OCI-LY7 (cell line): ENCODE data around the gene CD63.

ENCODE experiments used
- EZH2phosphoT487 ChIP-seq: fragments of 200-600 bp; sonication (generic); IDR thresholded peaks from 2 replicates; pipeline ENCODE4 v1.6.1; 2018; ENCODE audit warnings: low read depth, borderline replicate concordance, mild to moderate bottlenecking, mixed run types, antibody characterized with exemption, low read length, moderate library complexity, mixed read lengths
- TF ChIP-seq, protein P1 (sequence below): fragments of 200-600 bp; sonication (generic); conservative IDR thresholded peaks from 2 replicates; pipeline ENCODE4 v1.5.1; 2014; ENCODE audit warnings: mild to moderate bottlenecking, antibody characterized with exemption, low read length, moderate library complexity, mixed read lengths

DNA sequence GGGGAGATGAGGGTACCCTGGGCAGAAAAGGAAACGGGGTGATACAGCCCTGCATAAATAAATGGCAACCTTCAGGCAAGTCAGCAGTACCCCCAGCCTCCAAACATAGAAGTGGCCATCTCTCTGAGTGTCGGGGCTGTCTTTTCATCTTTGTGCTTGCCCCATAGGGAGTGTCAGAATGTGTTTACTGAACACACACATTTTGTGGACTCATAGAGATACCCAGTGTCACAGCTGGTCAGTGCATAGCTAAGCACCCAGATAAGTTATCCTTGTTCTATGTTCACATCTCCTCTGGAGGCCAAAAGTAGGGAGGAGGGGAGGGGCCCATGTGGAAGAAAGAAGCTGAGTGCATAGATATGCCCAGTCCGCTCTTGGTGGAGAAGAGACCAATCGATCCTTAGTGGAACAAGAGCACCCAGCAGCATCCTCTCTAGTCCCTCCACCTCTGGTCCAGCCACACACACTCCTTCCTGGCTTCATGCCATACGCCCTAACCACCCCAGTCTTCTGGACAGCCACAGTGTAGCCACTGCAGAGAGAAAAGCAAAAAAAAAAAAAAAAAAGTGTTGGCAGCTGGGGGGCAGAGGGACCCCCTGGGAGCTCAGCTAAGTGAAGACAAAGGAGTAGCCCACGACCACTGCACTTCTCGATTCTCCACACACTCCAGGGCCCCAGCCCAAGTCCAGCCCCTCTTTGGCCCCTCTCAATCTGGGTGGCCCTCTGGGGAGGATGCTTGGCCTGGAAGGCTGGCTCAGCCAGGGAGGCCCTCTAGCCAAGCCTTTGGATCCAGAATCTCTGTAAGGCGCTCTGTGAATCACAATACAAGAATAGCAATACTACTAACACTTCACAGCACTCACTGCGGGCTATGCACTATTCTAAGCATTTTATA lies 23.7 kb downstream of the CD63 start:
- TF ChIP-seq, protein P1, sequence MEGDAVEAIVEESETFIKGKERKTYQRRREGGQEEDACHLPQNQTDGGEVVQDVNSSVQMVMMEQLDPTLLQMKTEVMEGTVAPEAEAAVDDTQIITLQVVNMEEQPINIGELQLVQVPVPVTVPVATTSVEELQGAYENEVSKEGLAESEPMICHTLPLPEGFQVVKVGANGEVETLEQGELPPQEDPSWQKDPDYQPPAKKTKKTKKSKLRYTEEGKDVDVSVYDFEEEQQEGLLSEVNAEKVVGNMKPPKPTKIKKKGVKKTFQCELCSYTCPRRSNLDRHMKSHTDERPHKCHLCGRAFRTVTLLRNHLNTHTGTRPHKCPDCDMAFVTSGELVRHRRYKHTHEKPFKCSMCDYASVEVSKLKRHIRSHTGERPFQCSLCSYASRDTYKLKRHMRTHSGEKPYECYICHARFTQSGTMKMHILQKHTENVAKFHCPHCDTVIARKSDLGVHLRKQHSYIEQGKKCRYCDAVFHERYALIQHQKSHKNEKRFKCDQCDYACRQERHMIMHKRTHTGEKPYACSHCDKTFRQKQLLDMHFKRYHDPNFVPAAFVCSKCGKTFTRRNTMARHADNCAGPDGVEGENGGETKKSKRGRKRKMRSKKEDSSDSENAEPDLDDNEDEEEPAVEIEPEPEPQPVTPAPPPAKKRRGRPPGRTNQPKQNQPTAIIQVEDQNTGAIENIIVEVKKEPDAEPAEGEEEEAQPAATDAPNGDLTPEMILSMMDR, result no peak
- no peak for TF ChIP-seq EZH2phosphoT487
